ENCODE results near the gene ARPC5L. TPM values are rescaled to one million over a fixed set of nuclear protein-coding genes. Genes with fewer than 3 reads are reported as not detected.
A peak's percentile ranks its signal among the peaks of the same experiment; 100 is the strongest.

ARPC5L gene
- total and polyA plus RNA-seq, 9 of the 15 experiments (the other 6 are each of a cell fraction or from before 2014, with no cell fraction given): 25.4 to 113 (median 63.8) TPM

- TF ChIP-seq ZNF551 (CRISPR knock-in tag; IDR thresholded peaks at IDR 0.05) (no peak), EHMT2 (IDR thresholded peaks at IDR 0.05) (no peak), NCOA6 (IDR thresholded peaks at IDR 0.05) (no peak), GATA2 (CRISPR knock-in tag; IDR thresholded peaks at IDR 0.05) (no peak), XRCC3 (IDR thresholded peaks at IDR 0.05) (no peak), SMAD2 (IDR thresholded peaks at IDR 0.05; ENCODE audit: low read depth, low read length) (no peak), ZNF778 (CRISPR knock-in tag; IDR thresholded peaks at IDR 0.05) (no peak), NR2C2 (CRISPR knock-in tag; IDR thresholded peaks at IDR 0.05) (no peak; the same call in 1 of the 2 replicates), NR2C2 (tag; IDR thresholded peaks at IDR 0.05) (no peak), NFE2 (IDR thresholded peaks at IDR 0.05; ENCODE audit: low read depth) (no peak), KDM2B (CRISPR knock-in tag; IDR thresholded peaks at IDR 0.05) (no peak), IFI16 (CRISPR knock-in tag; IDR thresholded peaks at IDR 0.05) (no peak), MCM3 (IDR thresholded peaks at IDR 0.05) (no peak), RUNX1 (IDR thresholded peaks at IDR 0.05; ENCODE audit: low read depth) (no peak), PRPF4 (IDR thresholded peaks at IDR 0.05; ENCODE audit: insufficient read depth, low read depth, low read length, poor library complexity, severe bottlenecking) (no peak), SMARCA5 (IDR thresholded peaks at IDR 0.05) (no peak), ZNF57 (CRISPR knock-in tag; IDR thresholded peaks at IDR 0.05) (no peak), NUFIP1 (IDR thresholded peaks at IDR 0.05; ENCODE audit: partially characterized antibody) (no peak), ZNF431 (CRISPR knock-in tag; IDR thresholded peaks at IDR 0.05) (no peak; the same call in 1 of the 2 replicates)
- TF ChIP-seq, protein P1, sequence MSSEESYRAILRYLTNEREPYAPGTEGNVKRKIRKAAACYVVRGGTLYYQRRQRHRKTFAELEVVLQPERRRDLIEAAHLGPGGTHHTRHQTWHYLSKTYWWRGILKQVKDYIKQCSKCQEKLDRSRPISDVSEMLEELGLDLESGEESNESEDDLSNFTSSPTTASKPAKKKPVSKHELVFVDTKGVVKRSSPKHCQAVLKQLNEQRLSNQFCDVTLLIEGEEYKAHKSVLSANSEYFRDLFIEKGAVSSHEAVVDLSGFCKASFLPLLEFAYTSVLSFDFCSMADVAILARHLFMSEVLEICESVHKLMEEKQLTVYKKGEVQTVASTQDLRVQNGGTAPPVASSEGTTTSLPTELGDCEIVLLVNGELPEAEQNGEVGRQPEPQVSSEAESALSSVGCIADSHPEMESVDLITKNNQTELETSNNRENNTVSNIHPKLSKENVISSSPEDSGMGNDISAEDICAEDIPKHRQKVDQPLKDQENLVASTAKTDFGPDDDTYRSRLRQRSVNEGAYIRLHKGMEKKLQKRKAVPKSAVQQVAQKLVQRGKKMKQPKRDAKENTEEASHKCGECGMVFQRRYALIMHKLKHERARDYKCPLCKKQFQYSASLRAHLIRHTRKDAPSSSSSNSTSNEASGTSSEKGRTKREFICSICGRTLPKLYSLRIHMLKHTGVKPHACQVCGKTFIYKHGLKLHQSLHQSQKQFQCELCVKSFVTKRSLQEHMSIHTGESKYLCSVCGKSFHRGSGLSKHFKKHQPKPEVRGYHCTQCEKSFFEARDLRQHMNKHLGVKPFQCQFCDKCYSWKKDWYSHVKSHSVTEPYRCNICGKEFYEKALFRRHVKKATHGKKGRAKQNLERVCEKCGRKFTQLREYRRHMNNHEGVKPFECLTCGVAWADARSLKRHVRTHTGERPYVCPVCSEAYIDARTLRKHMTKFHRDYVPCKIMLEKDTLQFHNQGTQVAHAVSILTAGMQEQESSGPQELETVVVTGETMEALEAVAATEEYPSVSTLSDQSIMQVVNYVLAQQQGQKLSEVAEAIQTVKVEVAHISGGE (CRISPR knock-in tag; IDR thresholded peaks at IDR 0.05): peak; percentile 45 to 69 (median 65); a peak in 5 of 6 replicates
- TF ChIP-seq, protein P2, sequence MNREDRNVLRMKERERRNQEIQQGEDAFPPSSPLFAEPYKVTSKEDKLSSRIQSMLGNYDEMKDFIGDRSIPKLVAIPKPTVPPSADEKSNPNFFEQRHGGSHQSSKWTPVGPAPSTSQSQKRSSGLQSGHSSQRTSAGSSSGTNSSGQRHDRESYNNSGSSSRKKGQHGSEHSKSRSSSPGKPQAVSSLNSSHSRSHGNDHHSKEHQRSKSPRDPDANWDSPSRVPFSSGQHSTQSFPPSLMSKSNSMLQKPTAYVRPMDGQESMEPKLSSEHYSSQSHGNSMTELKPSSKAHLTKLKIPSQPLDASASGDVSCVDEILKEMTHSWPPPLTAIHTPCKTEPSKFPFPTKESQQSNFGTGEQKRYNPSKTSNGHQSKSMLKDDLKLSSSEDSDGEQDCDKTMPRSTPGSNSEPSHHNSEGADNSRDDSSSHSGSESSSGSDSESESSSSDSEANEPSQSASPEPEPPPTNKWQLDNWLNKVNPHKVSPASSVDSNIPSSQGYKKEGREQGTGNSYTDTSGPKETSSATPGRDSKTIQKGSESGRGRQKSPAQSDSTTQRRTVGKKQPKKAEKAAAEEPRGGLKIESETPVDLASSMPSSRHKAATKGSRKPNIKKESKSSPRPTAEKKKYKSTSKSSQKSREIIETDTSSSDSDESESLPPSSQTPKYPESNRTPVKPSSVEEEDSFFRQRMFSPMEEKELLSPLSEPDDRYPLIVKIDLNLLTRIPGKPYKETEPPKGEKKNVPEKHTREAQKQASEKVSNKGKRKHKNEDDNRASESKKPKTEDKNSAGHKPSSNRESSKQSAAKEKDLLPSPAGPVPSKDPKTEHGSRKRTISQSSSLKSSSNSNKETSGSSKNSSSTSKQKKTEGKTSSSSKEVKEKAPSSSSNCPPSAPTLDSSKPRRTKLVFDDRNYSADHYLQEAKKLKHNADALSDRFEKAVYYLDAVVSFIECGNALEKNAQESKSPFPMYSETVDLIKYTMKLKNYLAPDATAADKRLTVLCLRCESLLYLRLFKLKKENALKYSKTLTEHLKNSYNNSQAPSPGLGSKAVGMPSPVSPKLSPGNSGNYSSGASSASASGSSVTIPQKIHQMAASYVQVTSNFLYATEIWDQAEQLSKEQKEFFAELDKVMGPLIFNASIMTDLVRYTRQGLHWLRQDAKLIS (CRISPR knock-in tag; IDR thresholded peaks at IDR 0.05): no peak
- TF ChIP-seq, protein P3, sequence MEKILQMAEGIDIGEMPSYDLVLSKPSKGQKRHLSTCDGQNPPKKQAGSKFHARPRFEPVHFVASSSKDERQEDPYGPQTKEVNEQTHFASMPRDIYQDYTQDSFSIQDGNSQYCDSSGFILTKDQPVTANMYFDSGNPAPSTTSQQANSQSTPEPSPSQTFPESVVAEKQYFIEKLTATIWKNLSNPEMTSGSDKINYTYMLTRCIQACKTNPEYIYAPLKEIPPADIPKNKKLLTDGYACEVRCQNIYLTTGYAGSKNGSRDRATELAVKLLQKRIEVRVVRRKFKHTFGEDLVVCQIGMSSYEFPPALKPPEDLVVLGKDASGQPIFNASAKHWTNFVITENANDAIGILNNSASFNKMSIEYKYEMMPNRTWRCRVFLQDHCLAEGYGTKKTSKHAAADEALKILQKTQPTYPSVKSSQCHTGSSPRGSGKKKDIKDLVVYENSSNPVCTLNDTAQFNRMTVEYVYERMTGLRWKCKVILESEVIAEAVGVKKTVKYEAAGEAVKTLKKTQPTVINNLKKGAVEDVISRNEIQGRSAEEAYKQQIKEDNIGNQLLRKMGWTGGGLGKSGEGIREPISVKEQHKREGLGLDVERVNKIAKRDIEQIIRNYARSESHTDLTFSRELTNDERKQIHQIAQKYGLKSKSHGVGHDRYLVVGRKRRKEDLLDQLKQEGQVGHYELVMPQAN (IDR thresholded peaks at IDR 0.05; ENCODE audit: borderline replicate concordance): no peak
Measured at GRCh38 chr9:124869986-124870560, 8.1 kb downstream of the ARPC5L start (continued).
